ENCODE measurements around the gene ANXA6. TPM values are rescaled to one million over a fixed set of nuclear protein-coding genes. Genes with fewer than 3 reads are reported as not detected.

Gene ANXA6
- total and polyA plus RNA-seq, 2 donors (not counting 1 experiment from before 2014, with no cell fraction given), result 136 to 300 TPM

GRCh38 chr5:151056379-151057325 is 100.9 kb downstream of the ANXA6 start:
- Histone ChIP-seq H3K79me2 (ENCODE audit: control insufficient read depth, insufficient read depth, low read length) (peaks cover 70% of the 10 kb centered on the region), H2AFZ (ENCODE audit: insufficient read depth, low read depth, low read length, poor library complexity, severe bottlenecking) (no peak overlapping the region), H3K9me3 (ENCODE audit: control extremely low read depth in 1 of 3, control insufficient read depth in 2 of 3, insufficient read depth in 1 of 3, low read length in 2 of 3) (no peaks in the 10 kb centered on the region), H3K9ac (ENCODE audit: low read length) (no peak overlapping the region), H3K27ac (ENCODE audit: low read length in 2 of 2) (no peak overlapping the region), H3K36me3 (replicated peaks in 1 of 2; ENCODE audit: control extremely low read depth in 1 of 2, control insufficient read depth in 1 of 2, extremely low read depth in 1 of 2, insufficient read depth in 2 of 2, low read length in 1 of 2) (peaks cover 4 to 80% of the 10 kb centered on the region in 2 experiments), H3K4me3 (ENCODE audit: control extremely low read depth in 1 of 5, extremely low read depth in 1 of 5, insufficient read depth in 1 of 5, low read depth in 2 of 5, low read length in 4 of 5) (no peak overlapping the region), H3K27me3 (replicated peaks in 1 of 4; ENCODE audit: control extremely low read depth in 1 of 4, control insufficient read depth in 3 of 4, insufficient read depth in 4 of 4, low read length in 3 of 4) (no peaks in the 10 kb centered on the region), H3K4me2 (replicated peaks; ENCODE audit: low read depth, low read length, poor library complexity, severe bottlenecking) (no peak overlapping the region), H4K20me1 (ENCODE audit: control insufficient read depth, insufficient read depth, low read length, poor library complexity, severe bottlenecking) (peaks cover 90% of the 10 kb centered on the region), H3K4me1 (ENCODE audit: control insufficient read depth in 2 of 2, insufficient read depth in 2 of 2, low read length in 2 of 2) (peaks cover 44 to 55% of the 10 kb centered on the region in 2 donors)
- Mint-ChIP-seq H3K4me3 (no peak overlapping the region), H3K27me3 (no peaks in the 10 kb centered on the region), H3K9me3 (ENCODE audit: insufficient read depth) (no peaks in the 10 kb centered on the region), H3K27ac (peak overlapping the region; percentile 53), H3K4me1 (peaks cover 66% of the 10 kb centered on the region)
- ATAC-seq (ENCODE audit: low read depth) (no peak), DNase-seq (no peak)
- ChIA-PET POLR2A (interaction anchor here (0.6 to 0.7 kb wide), 2 partner anchors 41 to 114 kb away, joined by 4 read pairs; no protein-coding TSS in a partner anchor), CTCF (interaction anchor here (1.0 to 17.8 kb wide), 3 partner anchors 15 to 108 kb away, joined by 3 to 918 read pairs (median 5); no protein-coding TSS in a partner anchor)
- no peak for TF ChIP-seq CTCF (IDR thresholded peaks at IDR 0.05)
- intact Hi-C loops (cut with micrococcal nuclease), result loop anchor here (10.0 kb wide), 1 partner anchor 388 kb away; the partner anchor contains the start of gene SLC36A1
- 83% methylated on average over 24 of the region's 25 CpGs for WGBS (ENCODE audit: insufficient coverage)

GRCh38 chr5:151055336-151055735 is 102.2 kb downstream of the ANXA6 start:
- H3K79me2 ChIP-seq (ENCODE audit: control insufficient read depth, insufficient read depth, low read length), result peaks cover 69% of the 10 kb centered on the region

More at GRCh38 chr5:151055336-151055735, 102.2 kb downstream of the ANXA6 start:
- intact Hi-C loops (cut with micrococcal nuclease), result loop anchor here (10.0 kb wide), 1 partner anchor 389 kb away; the partner anchor contains the start of gene SLC36A1
- H3K9ac ChIP-seq (ENCODE audit: low read length), result no peak overlapping the region
- H4K20me1 ChIP-seq (ENCODE audit: control insufficient read depth, insufficient read depth, low read length, poor library complexity, severe bottlenecking), result peaks cover 87% of the 10 kb centered on the region
- no peak overlapping the region for H3K4me3 Mint-ChIP-seq
- H3K27ac ChIP-seq (ENCODE audit: low read length in 2 of 2), result no peak overlapping the region
- H3K4me1 ChIP-seq (ENCODE audit: control insufficient read depth in 2 of 2, insufficient read depth in 2 of 2, low read length in 2 of 2), result peaks cover 35 to 46% of the 10 kb centered on the region in 2 donors
- ATAC-seq (ENCODE audit: low read depth), result no peak
- no peaks in the 10 kb centered on the region for H3K27me3 Mint-ChIP-seq
- peak overlapping the region; percentile 20 for H3K27ac Mint-ChIP-seq
- peaks cover 4 to 78% of the 10 kb centered on the region in 2 experiments for H3K36me3 ChIP-seq (replicated peaks in 1 of 2; ENCODE audit: control extremely low read depth in 1 of 2, control insufficient read depth in 1 of 2, extremely low read depth in 1 of 2, insufficient read depth in 2 of 2, low read length in 1 of 2)
- ChIA-PET POLR2A (no interaction called here), CTCF (interaction anchor here (0.7 to 17.8 kb wide), 5 partner anchors 43 to 261 kb away, joined by 3 to 918 read pairs (median 3); no protein-coding TSS in a partner anchor)
- H3K4me2 ChIP-seq (replicated peaks; ENCODE audit: low read depth, low read length, poor library complexity, severe bottlenecking), result no peak overlapping the region
- no peaks in the 10 kb centered on the region for H3K9me3 Mint-ChIP-seq (ENCODE audit: insufficient read depth)
- TF ChIP-seq CTCF (IDR thresholded peaks at IDR 0.05) (no peak), EZH2 (IDR thresholded peaks at IDR 0.05; ENCODE audit: borderline replicate concordance, insufficient read depth, low read depth, low read length, poor library complexity, severe bottlenecking) (no peak)
- H3K4me1 Mint-ChIP-seq, result peaks cover 55% of the 10 kb centered on the region
- no peak for DNase-seq
- WGBS (ENCODE audit: insufficient coverage), result 96% methylated on average over 4 of the region's 6 CpGs
- H3K4me3 ChIP-seq (ENCODE audit: control extremely low read depth in 1 of 5, extremely low read depth in 1 of 5, insufficient read depth in 1 of 5, low read depth in 2 of 5, low read length in 4 of 5), result no peak overlapping the region
- no peak overlapping the region for H2AFZ ChIP-seq (ENCODE audit: insufficient read depth, low read depth, low read length, poor library complexity, severe bottlenecking)
- no peaks in the 10 kb centered on the region for H3K27me3 ChIP-seq (replicated peaks in 1 of 4; ENCODE audit: control extremely low read depth in 1 of 4, control insufficient read depth in 3 of 4, insufficient read depth in 4 of 4, low read length in 3 of 4)
- H3K9me3 ChIP-seq (ENCODE audit: control extremely low read depth in 1 of 3, control insufficient read depth in 2 of 3, insufficient read depth in 1 of 3, low read length in 2 of 3), result no peaks in the 10 kb centered on the region

Data from B cell (primary cell).